ENCODE data around the gene RNF114.

RNF114 gene

GRCh38 chr20:49936153-49937026, at the start of gene RNF114:
RNF114 (plus strand) TSS chr20:49936397; CDS start chr20:49936413, 16 bp downstream.
- Histone ChIP-seq H3K9me3 (ENCODE audit: severe bottlenecking) (no peaks in the 10 kb centered on the region), H3K27me3 (ENCODE audit: insufficient read depth, poor library complexity, severe bottlenecking) (no peaks in the 10 kb centered on the region), H3K36me3 (ENCODE audit: low read depth) (peaks cover 35% of the 10 kb centered on the region), H3K27ac (ENCODE audit: poor library complexity, severe bottlenecking) (peak within 1 kb of the TSS; percentile 49), H3K4me1 (ENCODE audit: insufficient read depth, poor library complexity, severe bottlenecking) (peaks cover 16% of the 10 kb centered on the region), H3K4me3 (ENCODE audit: severe bottlenecking) (peak within 1 kb of the TSS; percentile 95)
- peak; percentile 97 for DNase-seq (ENCODE audit: low spot score)
- peak; percentile 12 for TF ChIP-seq CTCF (IDR thresholded peaks at IDR 0.05; ENCODE audit: poor library complexity, severe bottlenecking)
- ATAC-seq (ENCODE audit: low read depth): peak; percentile 79

- Histone ChIP-seq H3K9me3 (ENCODE audit: severe bottlenecking) (no peaks in the 10 kb centered on the region), H3K27me3 (ENCODE audit: insufficient read depth, poor library complexity, severe bottlenecking) (no peaks in the 10 kb centered on the region), H3K27ac (ENCODE audit: poor library complexity, severe bottlenecking) (no peak overlapping the region), H3K36me3 (ENCODE audit: low read depth) (peaks cover 20% of the 10 kb centered on the region; the same call in 1 of the 2 replicates), H3K4me3 (ENCODE audit: severe bottlenecking) (no peak overlapping the region), H3K4me1 (ENCODE audit: insufficient read depth, poor library complexity, severe bottlenecking) (no peaks in the 10 kb centered on the region)
- DNase-seq (ENCODE audit: low spot score): peak; percentile 82
- no peak for TF ChIP-seq CTCF (IDR thresholded peaks at IDR 0.05; ENCODE audit: poor library complexity, severe bottlenecking)
- no peak for ATAC-seq (ENCODE audit: low read depth)
Measured at GRCh38 chr20:49886571-49887213, 49.5 kb upstream of the RNF114 start.

GRCh38 chr20:49887251-49888211, 48.7 kb upstream of the RNF114 start:
- DNase-seq (ENCODE audit: low spot score) (peak; percentile 89), ATAC-seq (ENCODE audit: low read depth) (no peak)
- Histone ChIP-seq H3K36me3 (ENCODE audit: low read depth) (peaks cover 20% of the 10 kb centered on the region; the same call in 1 of the 2 replicates), H3K4me3 (ENCODE audit: severe bottlenecking) (no peak overlapping the region), H3K27ac (ENCODE audit: poor library complexity, severe bottlenecking) (no peak overlapping the region), H3K27me3 (ENCODE audit: insufficient read depth, poor library complexity, severe bottlenecking) (no peaks in the 10 kb centered on the region), H3K9me3 (ENCODE audit: severe bottlenecking) (no peaks in the 10 kb centered on the region), H3K4me1 (ENCODE audit: insufficient read depth, poor library complexity, severe bottlenecking) (no peaks in the 10 kb centered on the region)
- no peak for TF ChIP-seq CTCF (IDR thresholded peaks at IDR 0.05; ENCODE audit: poor library complexity, severe bottlenecking)

GRCh38 chr20:49888212-49889000, 47.8 kb upstream of the RNF114 start:
- H3K36me3 ChIP-seq (ENCODE audit: low read depth): peaks cover 17% of the 10 kb centered on the region; the same call in 1 of the 2 replicates
- DNase-seq (ENCODE audit: low spot score) (peak; percentile 80), ATAC-seq (ENCODE audit: low read depth) (peak; percentile 26; the same call in 2 of the 3 replicates)
- no peaks in the 10 kb centered on the region for H3K27me3 ChIP-seq (ENCODE audit: insufficient read depth, poor library complexity, severe bottlenecking)
- H3K9me3 ChIP-seq (ENCODE audit: severe bottlenecking): no peaks in the 10 kb centered on the region
- peak; percentile 99 for TF ChIP-seq CTCF (IDR thresholded peaks at IDR 0.05; ENCODE audit: poor library complexity, severe bottlenecking)
- no peaks in the 10 kb centered on the region for H3K4me1 ChIP-seq (ENCODE audit: insufficient read depth, poor library complexity, severe bottlenecking)
- H3K4me3 ChIP-seq (ENCODE audit: severe bottlenecking): no peak overlapping the region
- no peak overlapping the region for H3K27ac ChIP-seq (ENCODE audit: poor library complexity, severe bottlenecking)

Measured in RWPE2 (cell line).